ENCODE results near the gene NXPH3.
"Not testable (repeated sequence)": the region's sequence is repeated elsewhere in the genome, so short reads cannot be mapped to it uniquely, and the experiment has no call there.

Gene NXPH3

GRCh38 chr17:49575679-49576087 is at the start of gene NXPH3:
Gene NXPH3 (plus strand): TSS chr17:49575871. CDS start chr17:49576220, 349 bp downstream.
- DNase-seq (ENCODE audit: low read depth in 2 of 2): no peak

DNA sequence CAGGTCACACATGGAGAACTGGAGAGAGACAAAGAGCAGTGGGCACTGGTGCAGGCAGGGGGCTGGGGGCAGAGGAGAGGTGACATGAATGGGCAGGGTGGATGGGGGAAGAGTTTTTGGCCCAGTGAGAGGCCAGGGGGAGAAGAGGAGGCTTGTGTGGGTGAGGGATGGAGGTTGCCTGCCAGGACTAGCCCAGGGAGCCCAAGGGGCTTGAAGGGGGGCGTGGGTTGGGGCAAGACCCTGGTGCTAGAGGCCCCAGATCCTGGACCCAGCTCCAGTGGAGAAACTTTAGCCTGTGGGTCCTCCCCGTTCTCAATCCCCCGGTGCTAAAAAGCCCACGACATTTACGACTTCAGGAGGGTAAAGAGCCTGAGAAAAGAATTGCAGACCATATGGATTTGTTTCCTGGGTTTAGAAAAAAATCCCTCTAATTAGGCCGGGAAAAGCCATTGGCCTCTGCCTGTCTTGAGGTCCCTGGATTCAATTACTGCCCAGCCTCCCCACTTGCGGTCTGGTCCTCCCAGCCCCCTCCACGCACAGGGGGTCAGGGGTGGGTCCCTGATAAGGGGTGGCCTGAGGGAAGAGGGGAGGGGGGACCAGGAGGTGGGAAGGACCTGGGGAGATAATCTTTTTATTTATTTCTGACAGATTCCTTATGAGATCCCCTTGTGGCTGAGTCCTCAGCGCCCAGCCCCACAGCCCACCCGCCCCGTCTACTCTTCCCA is 47.6 kb upstream of the NXPH3 start:
- no peak for DNase-seq (ENCODE audit: low read depth in 2 of 2)

- DNase-seq (ENCODE audit: low read depth in 2 of 2): no peak
Measured at GRCh38 chr17:49528966-49529365, 46.7 kb upstream of the NXPH3 start.

GRCh38 chr17:49530118-49530517 is 45.6 kb upstream of the NXPH3 start:
- DNase-seq (ENCODE audit: low read depth in 2 of 2): no peak

GRCh38 chr17:49543860-49544259 is 31.8 kb upstream of the NXPH3 start:
- DNase-seq (ENCODE audit: low read depth in 2 of 2): no peak

GRCh38 chr17:49545007-49545660 is 30.5 kb upstream of the NXPH3 start:
- no peak for DNase-seq (ENCODE audit: low read depth in 2 of 2)

- no peak for DNase-seq (ENCODE audit: low read depth in 2 of 2)
Measured at GRCh38 chr17:49545806-49546545, 29.7 kb upstream of the NXPH3 start.

GRCh38 chr17:49546546-49547535 is 28.8 kb upstream of the NXPH3 start:
- DNase-seq (ENCODE audit: low read depth in 2 of 2): no peak

- DNase-seq (ENCODE audit: low read depth in 2 of 2): no peak
Measured at GRCh38 chr17:49547566-49547965, 28.1 kb upstream of the NXPH3 start.

DNA sequence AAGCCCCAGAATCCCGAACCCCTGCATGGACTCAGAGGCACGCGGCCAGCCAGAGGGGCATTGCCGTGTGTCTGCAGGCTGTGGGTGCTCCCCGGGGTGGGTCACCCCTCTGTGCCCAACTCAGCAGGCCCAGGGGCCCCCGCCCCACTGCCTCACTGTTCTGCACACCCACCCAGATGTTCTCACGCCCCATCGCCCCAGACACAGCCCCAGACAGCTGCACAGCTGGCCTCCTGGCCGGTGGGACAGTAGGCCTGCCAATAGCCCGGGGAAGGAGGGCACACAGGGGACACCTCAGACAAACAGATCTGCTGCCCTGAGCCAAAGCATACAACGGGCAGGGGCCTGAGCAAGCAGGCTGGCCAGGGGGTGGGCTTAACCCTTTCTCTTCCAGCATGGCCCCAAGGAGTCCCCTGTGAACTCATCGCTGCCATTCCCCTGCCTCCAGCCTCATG is 27.6 kb upstream of the NXPH3 start:
- no peak for DNase-seq (ENCODE audit: low read depth in 2 of 2)

GRCh38 chr17:49548506-49549310 is 27.0 kb upstream of the NXPH3 start:
- no peak for DNase-seq (ENCODE audit: low read depth in 2 of 2)

DNA sequence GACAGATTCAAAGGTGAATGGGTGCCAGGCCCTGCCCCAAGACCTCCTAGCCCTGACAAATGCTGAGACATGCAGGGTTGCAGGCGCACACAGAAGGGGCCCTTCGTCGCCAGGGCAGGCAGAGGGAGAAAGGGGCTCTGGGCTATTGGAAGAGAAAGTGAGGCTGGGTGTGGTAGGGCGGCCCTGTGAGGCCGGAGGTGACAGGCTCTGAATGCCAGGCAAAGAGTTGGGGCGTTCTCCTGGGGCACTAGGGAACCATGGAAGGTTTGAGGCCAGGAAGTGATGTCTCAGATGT is 26.4 kb upstream of the NXPH3 start:
- no peak for DNase-seq (ENCODE audit: low read depth in 2 of 2)

DNA sequence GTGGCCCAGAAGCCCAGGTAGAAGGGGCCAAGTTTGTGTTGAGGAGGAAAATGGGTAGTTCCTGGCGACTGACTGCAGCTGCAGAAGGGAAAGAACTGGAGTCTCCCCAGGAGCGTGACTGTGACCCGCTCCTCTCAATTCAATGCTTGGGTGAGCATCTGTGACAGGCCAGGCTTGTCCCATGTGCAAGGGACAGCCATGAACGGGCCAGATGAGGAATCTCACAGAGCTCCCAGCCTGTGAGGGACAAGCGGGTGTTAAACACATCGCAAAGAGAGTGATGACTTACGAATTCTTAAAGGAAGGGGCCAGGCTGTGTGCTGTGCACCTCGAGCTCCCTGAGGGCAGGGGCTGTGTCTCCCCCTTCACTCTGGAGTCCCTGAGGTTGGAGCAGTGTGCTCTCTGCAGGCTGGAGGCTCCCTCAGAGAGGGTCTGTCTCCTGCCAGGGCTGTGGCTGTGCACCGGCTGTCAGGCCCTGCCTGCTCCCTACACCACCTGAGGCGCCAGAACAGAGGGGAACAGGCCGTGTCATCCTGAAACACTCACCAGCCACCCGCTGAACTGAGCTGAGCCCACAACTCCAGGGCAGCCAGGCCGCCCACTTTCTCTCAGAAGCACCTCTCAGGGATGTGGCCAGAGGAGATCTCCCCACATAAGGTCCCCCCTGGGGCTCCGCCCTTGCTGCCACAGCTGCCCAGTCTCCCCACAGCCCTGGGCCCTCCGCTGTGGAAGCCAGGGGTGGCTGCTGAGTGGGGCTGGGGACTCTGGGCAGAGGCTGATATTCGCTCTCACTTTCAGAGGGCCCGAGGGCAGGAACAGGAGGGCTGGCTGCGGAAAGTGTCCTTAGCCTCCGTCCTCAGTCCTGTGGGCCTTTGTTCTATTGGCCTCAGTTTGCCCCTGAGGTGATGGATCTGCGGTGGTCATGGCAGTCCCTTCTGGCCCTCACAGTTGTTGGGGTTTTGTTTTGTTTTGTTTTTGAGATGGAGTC is 25.7 kb upstream of the NXPH3 start:
- DNase-seq (ENCODE audit: low read depth in 2 of 2): no peak

DNA sequence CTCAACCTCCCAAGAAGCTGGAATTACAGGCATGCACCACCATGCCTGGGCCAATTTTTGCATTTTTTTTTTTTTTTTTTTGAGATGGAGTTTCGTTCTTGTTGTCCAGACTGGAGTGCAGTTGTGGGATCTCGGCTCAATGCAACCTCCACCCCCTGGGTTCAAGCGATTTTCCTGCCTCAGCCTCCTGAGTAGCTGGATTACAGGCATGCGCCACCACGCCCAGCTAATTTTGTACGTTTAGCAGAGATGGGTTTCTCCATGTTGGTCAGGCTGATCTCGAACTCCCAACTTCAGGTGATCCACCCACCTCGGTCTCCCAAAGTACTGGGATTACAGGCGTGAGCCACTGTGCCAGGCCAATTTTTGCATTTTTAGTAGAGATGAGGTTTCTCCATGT is 24.9 kb upstream of the NXPH3 start:
- DNase-seq (ENCODE audit: low read depth in 2 of 2): not testable (repeated sequence)

DNA sequence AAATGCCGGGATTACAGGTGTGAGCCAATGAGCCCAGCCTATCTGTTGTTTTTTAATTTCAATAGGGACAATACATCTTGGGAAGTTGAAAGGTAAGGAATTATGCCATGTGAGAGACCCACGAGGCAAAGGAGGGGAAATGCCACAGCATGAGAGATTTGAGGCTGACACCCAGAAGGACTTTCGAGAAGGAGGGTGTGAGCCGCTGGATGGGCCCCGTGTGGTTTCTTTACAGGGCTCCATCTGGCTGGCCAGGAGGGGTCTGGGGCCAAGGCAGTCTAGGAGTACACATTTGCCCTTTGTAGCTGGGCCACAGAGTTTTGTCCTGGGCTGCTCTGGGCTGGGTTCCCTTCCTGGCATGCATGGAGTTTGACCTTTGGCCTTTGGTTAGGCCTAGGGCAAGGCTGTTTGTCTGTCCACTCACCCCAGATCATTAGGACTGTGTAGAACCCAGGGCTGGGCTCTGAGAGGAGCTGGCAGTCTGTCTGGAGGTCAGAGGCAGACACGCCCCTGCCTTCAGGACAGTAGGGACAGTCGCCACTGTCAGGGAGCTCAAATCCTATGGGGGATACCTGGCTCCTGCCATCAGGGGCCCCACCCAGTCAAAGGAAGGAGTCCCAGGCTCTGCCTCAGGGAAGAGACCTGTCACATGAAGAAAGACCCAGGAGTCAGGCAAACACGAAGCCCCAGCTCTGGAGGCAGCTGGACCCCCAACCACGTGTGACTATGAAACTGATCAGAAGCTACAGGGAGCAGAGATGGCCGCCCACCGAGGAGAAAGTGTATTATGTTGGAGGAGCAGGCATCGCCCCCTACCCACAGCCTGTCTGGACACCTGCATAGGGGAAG is 24.2 kb upstream of the NXPH3 start:
- no peak for DNase-seq (ENCODE audit: low read depth in 2 of 2)

DNA sequence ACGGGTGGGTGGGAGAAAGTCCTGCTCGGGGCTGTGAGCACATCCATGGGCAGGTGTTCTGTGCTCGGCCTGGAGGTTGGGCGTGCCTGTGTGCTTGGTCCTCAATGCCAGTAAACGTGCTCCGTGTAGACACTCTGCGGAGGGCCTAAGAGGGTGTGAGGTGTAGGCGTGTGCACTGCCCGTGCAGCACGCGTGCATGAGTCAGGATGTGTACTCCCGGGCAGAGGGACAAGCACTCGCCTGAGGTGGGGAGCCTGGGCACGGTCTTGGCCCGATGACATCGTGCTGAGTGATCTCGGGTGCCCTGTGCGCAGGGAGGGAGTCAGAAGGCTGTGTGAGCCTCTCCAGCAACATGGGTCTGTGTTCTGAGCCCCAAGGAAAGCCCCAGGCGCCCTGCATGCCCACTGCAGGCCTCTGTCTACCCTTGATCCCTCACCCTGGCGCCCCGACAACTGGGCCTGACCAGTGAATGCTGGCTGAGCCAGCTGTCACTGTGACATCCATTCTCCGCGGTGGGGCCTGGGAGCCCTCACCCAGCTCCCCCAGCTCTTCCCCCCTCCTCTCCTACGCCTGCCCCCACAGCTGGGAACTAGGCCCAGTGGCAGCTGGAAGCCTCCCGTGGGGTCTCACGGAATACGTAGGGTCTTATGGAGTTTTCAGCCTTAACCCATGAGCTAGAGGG is 23.5 kb upstream of the NXPH3 start:
- no peak for DNase-seq (ENCODE audit: low read depth in 2 of 2)

DNA sequence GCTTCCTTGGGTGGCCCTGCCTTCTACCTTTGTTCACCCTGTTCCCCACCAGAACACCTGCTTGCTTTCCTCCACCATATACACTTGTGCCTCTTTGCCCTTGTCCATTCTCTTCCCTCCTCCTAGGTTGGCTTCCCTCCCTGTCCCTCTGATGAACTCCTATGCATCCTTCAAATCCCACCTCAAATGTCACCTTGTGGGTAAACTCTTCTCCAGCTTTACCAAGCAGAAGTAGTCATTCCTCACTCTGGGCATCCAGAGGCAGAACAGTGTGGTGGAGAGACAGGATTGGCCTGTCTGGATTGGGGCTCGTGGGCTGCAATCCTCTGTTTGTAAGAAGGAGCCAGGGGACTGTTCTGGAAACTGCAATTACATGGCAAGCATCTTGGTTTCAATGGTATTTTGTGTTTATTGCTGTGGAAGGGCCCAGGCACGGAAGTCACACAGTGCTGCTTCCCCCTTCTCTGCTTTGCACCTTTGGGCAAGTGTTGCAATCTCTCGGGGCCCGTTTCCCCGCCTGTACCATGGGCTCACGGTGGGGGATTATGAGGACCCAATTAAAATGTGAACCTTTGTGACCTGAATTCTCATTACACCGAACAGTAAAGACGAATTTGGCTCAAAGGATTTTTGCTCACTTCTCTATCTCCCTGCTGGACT is 21.9 kb upstream of the NXPH3 start:
- DNase-seq (ENCODE audit: low read depth in 2 of 2): no peak

Measured in fibroblast of skin of left quadriceps (primary cell).